Left renal cortex interstitium (tissue), 4 donors: ENCODE measurements around the gene PGGHG. TPM values are rescaled to one million over a fixed set of nuclear protein-coding genes. Genes with fewer than 3 reads are reported as not detected.

Experiments used
- DNase-seq, 4 donors: peaks; one replicate each; pipeline ENCODE4 v3.0.0-alpha.2; 2013; ENCODE audit warnings: low read depth in 4 of 4, low spot score in 2 of 4, missing footprints in 1 of 4
- polyA plus RNA-seq, 4 donors: library from polyadenylated mRNA; unstranded; fragments of 120-200 nt; gene quantifications; one replicate each; pipeline ENCODE4 v1.2.1, GENCODE V29; 2013; ENCODE audit not compliant: insufficient read length in 4 of 4

The PGGHG gene
- polyA plus RNA-seq, 4 donors = 11.1 to 25.5 (median 23.5) TPM

DNA sequence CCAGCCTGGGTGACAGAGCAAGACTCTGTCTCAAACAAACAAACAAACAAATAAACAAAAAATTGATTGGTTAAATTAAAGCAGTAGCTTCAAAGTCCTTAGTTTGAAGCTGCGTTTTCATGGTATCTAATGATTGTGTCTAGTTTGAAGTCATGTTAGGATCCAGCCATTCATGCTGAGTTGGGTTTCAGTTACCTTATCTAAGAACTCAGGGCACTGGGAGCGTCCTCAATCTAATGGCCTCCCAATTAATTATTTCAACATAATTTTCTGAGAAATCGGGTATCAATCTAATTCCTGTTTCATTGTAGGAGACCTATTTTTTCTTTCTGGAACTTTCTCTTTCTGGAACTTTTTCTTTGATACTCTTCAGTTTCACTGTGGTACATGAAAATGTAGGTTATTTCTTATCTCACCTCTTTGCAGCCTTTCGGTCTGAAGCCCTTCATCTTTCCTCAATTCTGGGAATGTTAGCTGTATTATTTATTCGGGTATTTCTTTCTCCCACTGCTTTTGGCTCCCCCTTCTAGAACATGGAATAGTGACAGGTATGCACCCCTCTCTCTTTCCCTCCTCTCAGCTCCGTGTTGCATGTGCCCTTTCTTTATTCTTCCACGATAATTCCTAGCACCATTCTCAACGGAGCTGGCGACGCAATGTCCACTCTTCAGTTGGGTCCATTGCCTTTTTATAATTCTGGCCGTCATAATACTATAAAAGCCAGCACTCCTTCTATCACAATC is 56.1 kb downstream of the PGGHG start:
- DNase-seq = no peak

Other genes starting within 250 kb of the PGGHG start
- under 1 TPM in 3 of 4 donors, not detected in 1; 0.44 to 0.83 (median 0.48) TPM for gene SCGB1C1, start 96.0 kb upstream of the PGGHG start, polyA plus RNA-seq
- 10 to 100 TPM; 43.8 to 46.2 (median 45.7) TPM for gene BET1L, start 81.7 kb upstream of the PGGHG start, polyA plus RNA-seq
- 10 to 100 TPM; 75.7 to 94.6 (median 91.7) TPM for gene RIC8A, start 81.4 kb upstream of the PGGHG start, polyA plus RNA-seq
- gene SIRT3, start 52.8 kb upstream of the PGGHG start, polyA plus RNA-seq = 10 to 100 TPM; 26.4 to 42.9 (median 32.8) TPM
- 100 to 1,000 TPM; 132 to 167 (median 139) TPM for gene PSMD13, start 52.1 kb upstream of the PGGHG start, polyA plus RNA-seq
- gene NLRP6, start 10.7 kb upstream of the PGGHG start, polyA plus RNA-seq = under 1 TPM; 0.10 to 0.71 (median 0.47) TPM
- under 1 TPM in 2 of 4 donors, not detected in 2; 0.21 to 0.65 TPM for gene IFITM5, start 10.4 kb downstream of the PGGHG start, polyA plus RNA-seq
- gene IFITM2, start 18.7 kb downstream of the PGGHG start, polyA plus RNA-seq = 100 to 1,000 TPM; 162 to 301 (median 211) TPM
- gene IFITM1, start 24.9 kb downstream of the PGGHG start, polyA plus RNA-seq = 10 to 100 TPM; 32.6 to 43.2 (median 37.8) TPM
- 100 to 1,000 TPM; 301 to 603 (median 391) TPM for gene IFITM3, start 31.7 kb downstream of the PGGHG start, polyA plus RNA-seq
- 10 to 100 TPM; 42.6 to 87.5 (median 82.0) TPM for gene B4GALNT4, start 80.4 kb downstream of the PGGHG start, polyA plus RNA-seq
- gene PKP3, start 105.1 kb downstream of the PGGHG start, polyA plus RNA-seq = 1 to 10 TPM; 4.0 to 8.4 (median 7.2) TPM
- 10 to 100 TPM; 31.7 to 54.7 (median 48.5) TPM for gene SIGIRR, start 125.9 kb downstream of the PGGHG start, polyA plus RNA-seq
- 10 to 100 TPM in 2 of 4 donors, 1 to 10 TPM in 2; 6.1 to 16.5 (median 12.2) TPM for gene ANO9, start 152.9 kb downstream of the PGGHG start, polyA plus RNA-seq
- gene PTDSS2, start 161.2 kb downstream of the PGGHG start, polyA plus RNA-seq = 10 to 100 TPM; 24.6 to 44.2 (median 37.2) TPM
- gene RNH1, start 218.1 kb downstream of the PGGHG start, polyA plus RNA-seq = 100 to 1,000 TPM in 2 of 4 donors, 10 to 100 TPM in 2; 67.0 to 117 (median 102) TPM
- 10 to 100 TPM; 41.2 to 57.3 (median 51.9) TPM for gene HRAS, start 246.4 kb downstream of the PGGHG start, polyA plus RNA-seq
- 1 to 10 TPM; 2.8 to 6.1 (median 5.1) TPM for gene LRRC56, start 248.4 kb downstream of the PGGHG start, polyA plus RNA-seq